Measurements from ENCODE around the gene SIX6.

The SIX6 gene

DNA sequence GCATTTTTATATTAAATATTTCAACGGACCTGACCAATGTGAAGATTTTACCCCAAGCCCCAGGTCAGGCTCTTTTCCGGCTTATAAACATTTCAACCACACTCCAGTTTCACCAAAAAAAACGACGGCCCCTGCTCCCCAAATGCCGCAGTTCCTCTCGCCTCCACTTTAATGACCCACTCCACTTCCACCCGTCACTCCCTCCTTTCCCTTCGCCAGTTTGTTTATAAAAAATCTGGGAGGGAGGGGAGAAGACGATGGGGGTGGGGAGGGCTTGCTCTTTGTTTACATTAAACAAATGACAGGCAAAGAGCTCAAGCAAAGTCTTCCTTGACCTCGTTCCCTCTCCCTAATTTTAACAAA, 5.4 kb downstream of the SIX6 start:
- DNase-seq (ENCODE audit: low read depth): no peak

DNA sequence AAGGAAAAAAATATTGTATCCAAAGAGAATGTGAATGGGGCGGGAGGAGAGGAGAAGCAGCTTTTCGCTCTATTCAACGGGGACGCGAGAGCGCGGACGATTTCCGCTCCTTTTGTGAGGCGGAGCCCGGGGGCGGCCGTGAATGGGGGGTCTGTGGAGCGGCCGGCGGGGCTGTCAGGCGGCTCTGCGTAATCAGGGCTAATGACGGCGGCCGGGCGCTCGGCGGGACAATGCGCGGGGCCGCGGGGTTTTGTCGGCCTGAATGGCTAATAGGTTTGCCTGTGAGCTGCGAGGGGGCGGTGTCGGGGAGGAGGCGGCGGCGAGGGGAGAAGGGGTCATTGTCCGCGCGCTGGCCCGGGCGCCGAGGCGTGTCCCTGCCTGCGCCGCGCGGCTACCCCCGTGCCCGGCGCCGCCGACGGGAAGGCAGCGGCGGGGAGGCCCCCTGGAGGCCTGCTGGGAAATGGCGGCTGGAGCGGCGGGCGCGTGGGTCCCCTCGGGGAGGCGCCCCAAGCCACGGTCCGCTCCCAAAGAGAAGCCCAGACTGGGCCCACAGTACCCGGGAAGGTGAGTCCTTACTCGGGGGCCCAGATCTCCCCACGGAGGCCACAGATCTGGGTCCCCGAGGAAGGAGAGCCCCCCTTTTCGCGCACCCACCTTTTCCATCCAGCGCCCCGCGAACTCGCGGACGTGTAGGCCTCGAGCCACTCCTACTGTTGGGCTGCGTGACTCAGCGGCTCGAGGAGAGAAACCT, 6.0 kb downstream of the SIX6 start:
- no peak for DNase-seq (ENCODE audit: low read depth)

DNA sequence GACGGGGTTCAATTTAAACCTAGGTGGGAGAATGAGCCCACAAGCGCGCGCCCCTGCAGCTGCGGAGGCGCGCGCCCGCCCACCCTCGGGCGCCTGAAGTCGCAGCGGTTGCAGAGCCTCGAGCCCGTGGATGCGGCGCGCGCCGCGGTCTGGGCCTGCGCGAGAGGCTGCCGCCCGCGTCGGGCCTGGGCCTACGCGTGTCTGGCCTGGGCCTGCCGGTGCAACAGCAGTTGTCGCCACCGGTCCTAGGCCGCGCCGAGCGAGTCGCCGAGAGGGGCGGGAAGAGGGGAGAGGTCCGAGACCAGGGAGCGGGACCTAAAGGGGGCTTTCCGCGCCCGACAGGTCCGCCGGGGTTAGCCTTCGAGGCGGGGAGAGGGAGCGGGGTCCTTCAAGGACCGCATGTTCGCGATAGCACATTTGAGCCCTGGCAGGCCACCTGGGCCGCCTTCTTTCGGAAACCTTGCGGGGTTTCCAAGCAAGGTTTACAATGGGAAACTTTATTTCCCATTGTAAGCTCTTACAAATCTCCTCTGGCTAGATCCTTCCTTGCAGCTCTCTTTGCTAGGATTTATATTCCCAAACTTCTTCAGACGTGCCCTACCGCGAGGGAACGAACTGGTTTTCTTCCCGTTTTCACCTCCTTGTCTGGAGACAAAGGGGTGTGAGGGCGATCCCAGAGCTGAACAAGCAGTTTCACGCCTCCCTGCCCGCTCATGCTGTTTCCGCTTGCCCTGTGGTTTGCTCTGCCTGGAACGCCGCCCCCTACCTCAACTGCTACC, 6.8 kb downstream of the SIX6 start:
- DNase-seq (ENCODE audit: low read depth): no peak

DNA sequence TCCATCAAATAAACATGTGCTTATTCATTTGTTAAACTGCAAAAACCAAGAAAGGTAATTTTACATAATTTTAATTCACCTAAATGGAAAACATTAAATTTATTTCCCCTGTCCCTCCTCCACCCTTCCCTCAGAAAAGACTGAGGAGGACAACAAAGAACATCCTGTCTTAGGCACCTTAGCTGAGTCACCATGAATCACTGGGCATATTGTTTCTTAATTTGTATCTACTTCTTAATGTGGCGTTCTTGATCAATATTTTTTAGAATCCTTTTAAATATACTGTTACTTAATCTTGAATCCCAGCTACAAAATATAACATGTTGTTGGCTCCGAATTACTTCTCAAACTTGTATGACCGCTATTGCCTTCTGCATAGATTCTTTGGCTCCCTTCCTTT, 23.5 kb downstream of the SIX6 start:
- no peak for DNase-seq (ENCODE audit: low read depth)

DNA sequence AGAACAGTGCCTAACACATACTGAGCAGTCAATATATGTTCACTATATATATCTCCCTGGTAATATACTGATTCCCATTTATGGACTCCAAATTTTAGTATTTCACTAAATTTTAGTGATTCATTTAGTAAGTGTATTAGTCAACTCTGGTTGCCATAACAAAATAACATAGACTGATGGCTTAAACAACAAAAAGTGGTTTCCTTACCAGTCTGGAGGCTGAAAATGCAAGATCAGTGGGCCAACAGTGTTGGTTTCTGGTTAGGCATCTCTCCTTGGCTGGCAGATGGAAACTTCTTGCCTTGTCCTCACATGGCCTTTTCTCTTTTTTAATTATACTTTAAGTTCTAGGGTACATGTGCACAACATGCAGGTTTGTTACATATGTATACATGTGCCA, 28.7 kb downstream of the SIX6 start:
- DNase-seq (ENCODE audit: low read depth): no peak

DNA sequence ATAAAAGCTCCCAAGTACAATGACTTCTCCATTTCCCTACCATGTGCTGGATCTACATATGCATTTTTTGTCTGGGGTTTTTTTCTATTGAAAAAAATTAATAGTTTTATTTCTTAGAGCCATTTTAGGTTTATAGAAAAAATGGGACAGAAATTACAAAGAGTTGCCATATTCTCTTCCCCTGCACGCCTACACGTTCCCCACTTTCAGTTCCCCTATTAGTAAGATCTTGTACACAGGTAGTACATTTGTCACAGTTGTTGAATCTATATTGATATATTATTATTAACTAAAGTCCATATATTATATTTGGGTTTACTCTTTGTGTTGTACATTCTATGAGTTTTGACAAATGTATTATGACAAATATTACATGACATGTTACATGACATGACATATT, 35.7 kb downstream of the SIX6 start:
- no peak for DNase-seq (ENCODE audit: low read depth)

DNA sequence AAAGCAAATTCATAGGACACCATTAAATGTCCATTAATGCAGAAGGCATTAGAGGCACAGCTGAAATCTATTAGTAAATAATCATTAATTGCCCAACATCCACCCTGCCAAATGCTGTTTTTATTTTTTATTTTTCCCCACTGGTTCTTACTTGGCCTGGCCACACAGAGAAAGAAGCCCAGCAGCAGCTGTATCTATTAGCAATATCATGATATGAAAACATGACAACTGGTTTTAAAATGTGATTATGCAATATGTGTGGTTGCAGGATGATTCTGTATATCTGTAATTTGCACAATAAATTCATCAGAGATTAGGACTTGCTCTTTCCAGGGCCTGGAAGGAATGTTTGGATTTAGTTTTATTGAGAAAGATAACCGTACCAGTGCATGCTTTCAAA, 44.9 kb downstream of the SIX6 start:
- no peak for DNase-seq (ENCODE audit: low read depth)

DNA sequence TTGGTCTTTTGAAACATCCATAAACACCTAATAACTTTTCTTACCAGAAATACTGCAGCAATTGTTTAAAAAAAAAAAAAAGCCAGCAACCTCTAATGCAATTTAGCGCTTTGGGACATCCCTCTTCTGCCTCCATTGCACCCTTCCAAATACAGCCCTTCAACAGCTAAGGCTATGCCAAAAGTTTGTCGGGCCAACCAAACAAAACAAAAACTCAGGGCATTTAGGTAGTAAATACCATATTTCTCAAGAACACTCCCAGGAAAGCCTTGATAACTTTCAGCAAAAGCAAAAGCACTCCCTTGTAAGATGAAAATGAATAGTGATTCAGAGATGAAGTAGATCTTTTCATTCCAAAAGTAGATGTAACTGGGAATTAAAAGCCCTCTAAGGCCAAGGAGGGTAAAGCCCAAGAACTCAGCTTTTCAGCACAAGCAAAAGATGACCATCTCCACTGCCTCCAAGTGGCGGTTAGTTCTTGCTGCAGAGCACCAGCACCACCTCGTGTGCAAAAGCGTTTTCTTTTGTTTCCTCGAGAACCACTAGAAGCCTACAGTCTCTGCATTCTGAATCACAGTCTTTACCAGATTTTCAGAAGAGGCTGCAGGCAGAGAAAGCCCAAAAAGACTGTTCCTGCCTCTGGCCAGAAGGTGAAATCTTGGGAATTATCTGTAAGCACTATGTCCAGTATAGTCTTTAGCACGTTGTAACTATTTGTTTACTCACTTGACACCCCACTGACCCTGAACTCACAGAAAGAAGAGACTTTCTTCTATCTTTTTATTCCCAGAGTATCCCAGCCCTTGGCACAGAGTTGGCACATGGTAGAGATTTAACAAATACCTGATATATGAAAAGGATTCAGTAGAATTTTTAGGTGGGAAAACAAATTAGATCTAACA, 53.1 kb downstream of the SIX6 start:
- no peak for DNase-seq (ENCODE audit: low read depth)

Measured in stimulated activated CD8-positive, alpha-beta memory T cell treated with anti-CD3 and anti-CD28 coated beads, Interleukin-12 subunit alpha, Interleukin-12 subunit beta, amount 100 ng/mL, for 4 hours (primary cell).